NCI-H226 (cell line): ENCODE data around the gene SLC25A24.

Source experiments
- DNase-seq: peaks from one replicate; pipeline ENCODE4 v3.0.0-alpha.2; 2015

Gene SLC25A24

DNA sequence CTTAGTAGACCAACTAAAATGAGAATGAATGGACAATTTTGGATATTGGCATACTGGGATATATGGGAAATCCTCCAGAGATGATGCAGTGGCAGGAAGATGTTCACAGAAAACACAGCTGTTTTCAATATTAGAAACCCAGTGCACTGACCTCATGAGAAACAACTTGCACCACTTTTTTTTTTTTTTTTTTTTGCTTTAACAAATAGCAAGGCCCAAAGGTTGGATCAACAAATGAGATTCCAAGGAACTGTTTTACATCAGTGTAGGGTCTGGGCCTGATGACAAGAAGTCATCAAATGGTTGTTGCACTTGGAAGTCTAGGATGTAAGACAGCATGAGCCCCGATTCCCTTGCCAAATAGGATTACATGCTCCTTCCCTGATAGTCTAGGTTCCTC, 110.7 kb downstream of the SLC25A24 start:
- DNase-seq = no peak

DNA sequence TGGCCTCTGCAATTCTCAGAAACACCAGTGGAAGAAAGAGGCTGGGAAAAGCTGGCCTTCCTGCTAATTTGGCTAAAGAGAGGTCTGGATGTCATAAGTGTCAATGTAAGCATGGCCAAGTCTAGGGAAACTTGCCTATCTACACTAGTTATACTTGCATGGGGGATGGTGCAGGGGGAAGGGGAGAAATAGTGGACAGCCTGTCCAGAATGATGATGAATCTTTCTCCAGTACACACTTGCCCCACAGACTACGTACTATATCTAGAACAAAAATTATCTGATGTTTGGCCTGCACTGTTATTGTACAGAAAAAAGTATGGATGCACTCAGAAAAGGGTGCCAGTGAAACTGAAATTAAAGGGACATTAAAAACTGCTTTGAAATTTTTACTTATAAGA, 114.5 kb downstream of the SLC25A24 start:
- no peak for DNase-seq

DNA sequence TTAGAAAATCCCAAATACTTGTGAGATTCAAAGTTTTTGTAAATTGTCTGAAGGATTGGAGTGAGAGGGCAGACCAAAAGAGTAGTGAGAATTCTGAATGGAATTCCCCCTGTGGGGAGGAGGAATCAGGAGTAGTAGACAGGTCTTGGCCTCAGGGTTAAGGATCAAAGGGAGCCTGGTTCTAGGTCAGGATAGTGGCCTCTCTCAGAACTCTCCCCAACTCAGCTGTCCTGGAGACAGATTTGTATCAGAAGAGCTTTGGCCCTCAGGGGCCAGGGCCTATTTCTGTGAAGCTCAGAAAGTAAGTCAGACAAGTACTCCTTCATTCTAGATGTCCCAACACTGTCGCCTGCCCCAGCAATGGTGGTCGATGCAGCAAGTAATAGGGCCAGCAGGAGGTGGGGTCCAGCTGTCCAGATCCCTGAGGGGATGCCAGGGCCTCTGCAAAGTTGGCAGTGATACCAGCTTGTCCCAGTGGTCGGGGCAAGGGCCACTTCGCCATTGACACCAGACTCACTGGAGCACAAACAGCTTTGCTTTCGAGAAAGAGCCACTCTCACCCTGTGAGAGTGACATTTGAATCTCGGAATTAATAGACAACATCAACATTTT, 115.2 kb downstream of the SLC25A24 start:
- no peak for DNase-seq
